OCI-LY1 (cell line): Measurements from ENCODE around the gene CHRNA4.

Source experiments
- H2AFZ ChIP-seq: fragments of 200-600 bp; sonication (generic), shearing (Covaris generic); 2 replicates; pipeline ENCODE4 v1.6.0; 2014; ENCODE audit warnings: antibody characterized with exemption, mild to moderate bottlenecking, low read length
- H3F3A ChIP-seq: fragments of 200-600 bp; sonication (generic), shearing (Covaris generic); 2 replicates; pipeline ENCODE4 v1.6.0; 2014; ENCODE audit warnings: mild to moderate bottlenecking, antibody characterized with exemption, low read length, moderate library complexity; ENCODE audit not compliant: insufficient read depth
- H3K27ac ChIP-seq: fragments of 200-600 bp; sonication (generic); 2 replicates; pipeline ENCODE4 v1.5.1; 2014; ENCODE audit warnings: low read length, mixed run types, mild to moderate bottlenecking, low read depth; ENCODE audit not compliant: poor library complexity, severe bottlenecking
- H3K27me3 ChIP-seq: fragments of 200-600 bp; sonication (generic); 2 replicates; pipeline ENCODE4 v1.6.0; 2014; ENCODE audit warnings: antibody characterized with exemption, mild to moderate bottlenecking, low read length, moderate library complexity; ENCODE audit not compliant: insufficient read depth
- H3K36me3 ChIP-seq: fragments of 200-600 bp; sonication (generic); 2 replicates; pipeline ENCODE4 v1.6.1; 2014; ENCODE audit warnings: mild to moderate bottlenecking, antibody characterized with exemption, low read length, moderate library complexity, mixed read lengths; ENCODE audit not compliant: insufficient read depth
- H3K4me1 ChIP-seq: fragments of 200-600 bp; sonication (generic); 2 replicates; pipeline ENCODE4 v1.5.1; 2014; ENCODE audit warnings: mild to moderate bottlenecking, low read length, moderate library complexity; ENCODE audit not compliant: insufficient read depth, severe bottlenecking
- H3K4me2 ChIP-seq: fragments of 200-600 bp; sonication (generic), shearing (Covaris generic); 2 replicates; pipeline ENCODE4 v1.6.1; 2014; ENCODE audit warnings: low read length
- H3K4me3 ChIP-seq: fragments of 200-600 bp; sonication (generic); 2 replicates; pipeline ENCODE4 v1.5.1; 2014; ENCODE audit warnings: low read length, low read depth, mild to moderate bottlenecking, mixed read lengths; ENCODE audit not compliant: poor library complexity, severe bottlenecking
- H3K79me2 ChIP-seq: fragments of 200-600 bp; shearing (Covaris generic); 2 replicates; pipeline ENCODE4 v1.6.1; 2016; ENCODE audit warnings: mixed run types, low read length, mixed read lengths; ENCODE audit not compliant: insufficient read depth
- H3K9ac ChIP-seq: fragments of 200-600 bp; sonication (generic), shearing (Covaris generic); 2 replicates; pipeline ENCODE4 v1.6.1; 2014; ENCODE audit warnings: mild to moderate bottlenecking, low read length, mixed read lengths
- H3K9me2 ChIP-seq: fragments of 200-600 bp; sonication (generic), shearing (Covaris generic); 2 replicates; pipeline ENCODE4 v1.6.1; 2014; ENCODE audit warnings: low read depth, mild to moderate bottlenecking, low read length, mixed read lengths
- H3K9me3 ChIP-seq: fragments of 200-600 bp; shearing (Covaris generic); 2 replicates; pipeline ENCODE4 v1.6.1; 2014; ENCODE audit warnings: low read length, mixed read lengths
- H4K20me1 ChIP-seq: fragments of 200-600 bp; sonication (generic), shearing (Covaris generic); 2 replicates; pipeline ENCODE4 v1.6.0; 2016; ENCODE audit warnings: mild to moderate bottlenecking, low read length; ENCODE audit not compliant: insufficient read depth
- EZH2 ChIP-seq: fragments of 200-600 bp; sonication (generic), shearing (Covaris generic); IDR thresholded peaks from 2 replicates; pipeline ENCODE4 v1.8.0; 2017; ENCODE audit warnings: borderline replicate concordance, mixed run types, mild to moderate bottlenecking, antibody characterized with exemption, low read length, moderate library complexity, mixed read lengths
- TF ChIP-seq, protein P1 (sequence below): fragments of 200-600 bp; sonication (generic), shearing (Covaris generic); IDR thresholded peaks from 2 replicates; pipeline ENCODE4 v1.5.1; 2017; ENCODE audit warnings: mild to moderate bottlenecking, antibody characterized with exemption, low read length, moderate library complexity, mixed read lengths

The CHRNA4 gene

DNA sequence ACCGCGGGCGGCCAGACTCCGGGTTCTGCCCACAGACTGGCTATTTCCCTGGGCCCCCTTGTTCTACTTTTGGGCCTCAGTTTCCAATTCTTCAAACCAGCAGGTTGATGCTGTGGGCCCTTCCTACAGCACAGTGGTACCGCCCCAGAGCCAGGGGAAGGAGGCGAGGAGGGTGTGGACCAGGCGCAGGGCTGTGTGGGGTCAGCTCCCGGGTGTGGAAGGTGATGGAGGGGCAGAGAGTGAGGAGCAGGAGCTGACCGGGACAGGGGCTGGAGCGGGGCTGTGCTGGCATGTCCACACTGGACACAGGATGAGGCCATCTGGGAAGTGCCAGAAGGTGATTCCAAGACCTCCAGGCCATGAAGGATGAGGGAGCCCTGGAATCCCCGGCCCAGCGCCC, 35.2 kb upstream of the CHRNA4 start:
- H4K20me1 ChIP-seq = no peaks in the 10 kb centered on the region

DNA sequence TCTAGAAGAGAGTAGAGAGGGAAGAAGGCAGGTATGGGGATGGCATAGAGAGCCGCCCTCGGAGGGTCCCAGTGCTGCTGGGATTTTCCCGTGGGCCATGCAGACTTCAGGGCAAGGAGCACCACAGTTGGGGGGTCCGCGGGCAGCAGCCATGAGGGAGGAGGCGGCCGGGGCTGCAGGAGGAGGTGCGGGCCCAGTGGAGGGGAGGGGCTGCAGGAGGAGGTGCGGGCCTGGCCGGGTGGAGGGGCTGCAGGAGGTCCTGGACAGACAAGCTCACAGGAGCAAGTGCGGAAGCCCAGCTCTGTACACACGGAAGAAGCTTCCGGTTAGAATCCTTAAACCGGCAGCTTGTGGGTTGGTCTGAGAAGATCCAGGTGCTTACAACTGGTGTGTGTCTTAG, 34.6 kb upstream of the CHRNA4 start:
- Histone ChIP-seq H3F3A (no peaks in the 10 kb centered on the region), H3K4me2 (no peak overlapping the region), H3K9me3 (no peaks in the 10 kb centered on the region), H3K9ac (no peak overlapping the region), H3K79me2 (no peaks in the 10 kb centered on the region), H3K27ac (no peak overlapping the region), H3K9me2 (no peaks in the 10 kb centered on the region), H3K36me3 (no peaks in the 10 kb centered on the region), H2AFZ (no peak overlapping the region), H4K20me1 (no peaks in the 10 kb centered on the region), H3K27me3 (no peaks in the 10 kb centered on the region), H3K4me3 (no peak overlapping the region), H3K4me1 (no peaks in the 10 kb centered on the region)
- TF ChIP-seq EZH2 = no peak
- TF ChIP-seq, protein P1, sequence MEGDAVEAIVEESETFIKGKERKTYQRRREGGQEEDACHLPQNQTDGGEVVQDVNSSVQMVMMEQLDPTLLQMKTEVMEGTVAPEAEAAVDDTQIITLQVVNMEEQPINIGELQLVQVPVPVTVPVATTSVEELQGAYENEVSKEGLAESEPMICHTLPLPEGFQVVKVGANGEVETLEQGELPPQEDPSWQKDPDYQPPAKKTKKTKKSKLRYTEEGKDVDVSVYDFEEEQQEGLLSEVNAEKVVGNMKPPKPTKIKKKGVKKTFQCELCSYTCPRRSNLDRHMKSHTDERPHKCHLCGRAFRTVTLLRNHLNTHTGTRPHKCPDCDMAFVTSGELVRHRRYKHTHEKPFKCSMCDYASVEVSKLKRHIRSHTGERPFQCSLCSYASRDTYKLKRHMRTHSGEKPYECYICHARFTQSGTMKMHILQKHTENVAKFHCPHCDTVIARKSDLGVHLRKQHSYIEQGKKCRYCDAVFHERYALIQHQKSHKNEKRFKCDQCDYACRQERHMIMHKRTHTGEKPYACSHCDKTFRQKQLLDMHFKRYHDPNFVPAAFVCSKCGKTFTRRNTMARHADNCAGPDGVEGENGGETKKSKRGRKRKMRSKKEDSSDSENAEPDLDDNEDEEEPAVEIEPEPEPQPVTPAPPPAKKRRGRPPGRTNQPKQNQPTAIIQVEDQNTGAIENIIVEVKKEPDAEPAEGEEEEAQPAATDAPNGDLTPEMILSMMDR = no peak

More for the DNA sequence above, 35.2 kb upstream of the CHRNA4 start:
- H3K9me2 ChIP-seq = no peaks in the 10 kb centered on the region
- H3K9ac ChIP-seq = no peak overlapping the region
- H2AFZ ChIP-seq = no peak overlapping the region
- no peak overlapping the region for H3K4me3 ChIP-seq
- no peak overlapping the region for H3K27ac ChIP-seq
- no peaks in the 10 kb centered on the region for H3K4me1 ChIP-seq
- no peak overlapping the region for H3K4me2 ChIP-seq
- TF ChIP-seq EZH2 = no peak
- TF ChIP-seq, protein P1 = no peak
- no peaks in the 10 kb centered on the region for H3F3A ChIP-seq
- no peaks in the 10 kb centered on the region for H3K79me2 ChIP-seq
- no peaks in the 10 kb centered on the region for H3K36me3 ChIP-seq
- H3K27me3 ChIP-seq = no peaks in the 10 kb centered on the region
- H3K9me3 ChIP-seq = no peaks in the 10 kb centered on the region

DNA sequence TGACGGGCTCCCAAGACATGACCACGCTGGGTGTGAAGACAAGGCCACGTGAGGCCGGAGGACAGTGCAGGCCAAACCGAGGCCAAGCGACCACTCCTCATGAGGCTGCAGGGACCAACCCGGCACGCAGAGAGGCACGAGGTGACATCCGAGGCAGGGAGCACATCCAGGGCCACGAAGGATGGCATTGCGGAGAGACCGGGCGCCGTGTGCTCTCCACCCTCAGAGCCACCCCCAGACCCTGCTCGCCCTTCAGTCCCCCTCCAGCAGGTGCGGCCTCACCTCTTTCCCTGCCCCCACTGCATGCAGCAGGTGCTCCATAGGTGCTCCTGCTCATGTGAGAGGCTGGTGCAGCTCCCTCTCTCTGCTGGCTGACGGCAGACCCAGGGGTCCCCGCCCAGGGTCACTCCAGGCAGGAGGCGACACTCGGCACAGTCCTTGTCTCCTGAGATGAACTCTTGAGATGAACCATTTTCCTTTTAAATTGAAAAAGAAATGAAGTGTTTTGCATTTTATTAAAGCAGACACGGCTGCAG, 33.8 kb upstream of the CHRNA4 start:
- H4K20me1 ChIP-seq = no peaks in the 10 kb centered on the region
- H3K79me2 ChIP-seq = no peaks in the 10 kb centered on the region
- no peaks in the 10 kb centered on the region for H3K27me3 ChIP-seq
- H3K4me2 ChIP-seq = no peak overlapping the region
- H2AFZ ChIP-seq = no peak overlapping the region
- H3K4me3 ChIP-seq = no peak overlapping the region
- H3F3A ChIP-seq = no peaks in the 10 kb centered on the region
- H3K36me3 ChIP-seq = no peaks in the 10 kb centered on the region
- H3K27ac ChIP-seq = no peak overlapping the region
- no peaks in the 10 kb centered on the region for H3K9me3 ChIP-seq
- no peaks in the 10 kb centered on the region for H3K9me2 ChIP-seq
- no peak for TF ChIP-seq EZH2
- TF ChIP-seq, protein P1 = no peak
- no peaks in the 10 kb centered on the region for H3K4me1 ChIP-seq
- no peak overlapping the region for H3K9ac ChIP-seq
